SU-DHL-6 (cell line): ENCODE results near the gene SH2D4B.

ENCODE experiments used
- H2AFZ ChIP-seq: fragments of 200-600 bp; sonication (generic); 2 replicates; pipeline ENCODE4 v1.6.1; 2014; ENCODE audit warnings: low read depth, mild to moderate bottlenecking, moderate library complexity, mixed read lengths, antibody characterized with exemption, low read length; ENCODE audit not compliant: severe bottlenecking
- H3F3A ChIP-seq: fragments of 200-600 bp; shearing (Covaris generic); 2 replicates; pipeline ENCODE4 v1.6.0; 2016; ENCODE audit warnings: antibody characterized with exemption, mild to moderate bottlenecking; ENCODE audit not compliant: insufficient read depth
- H3K27ac ChIP-seq: fragments of 200-600 bp; sonication (generic); 2 replicates; pipeline ENCODE4 v1.5.1; 2016; ENCODE audit warnings: low read depth, mild to moderate bottlenecking, low read length, moderate library complexity, mixed read lengths
- H3K27me3 ChIP-seq: fragments of 200-600 bp; sonication (generic), shearing (Covaris generic); 2 replicates; pipeline ENCODE4 v1.6.0; 2014; ENCODE audit warnings: mild to moderate bottlenecking, low read length
- H3K36me3 ChIP-seq: fragments of 200-600 bp; sonication (generic); 2 replicates; pipeline ENCODE4 v1.6.1; 2014; ENCODE audit warnings: mild to moderate bottlenecking, low read length, mixed read lengths
- H3K4me2 ChIP-seq: fragments of 300-600, 200-600 bp; shearing (Covaris generic), sonication (generic); 2 replicates; pipeline ENCODE4 v1.6.0; 2014; ENCODE audit warnings: low read length, low read depth, mild to moderate bottlenecking; ENCODE audit not compliant: poor library complexity, severe bottlenecking
- H3K4me3 ChIP-seq: fragments of 200-600 bp; sonication (generic); 2 replicates; pipeline ENCODE4 v1.5.1; 2014; ENCODE audit warnings: antibody characterized with exemption, low read length, mild to moderate bottlenecking, mixed read lengths; ENCODE audit not compliant: insufficient read depth, poor library complexity, severe bottlenecking
- H3K79me2 ChIP-seq: fragments of 200-600 bp; sonication (generic); 2 replicates; pipeline ENCODE4 v1.6.1; 2014; ENCODE audit warnings: mild to moderate bottlenecking, low read length, moderate library complexity; ENCODE audit not compliant: insufficient read depth
- H3K9ac ChIP-seq: fragments of 200-600 bp; sonication (generic); 2 replicates; pipeline ENCODE4 v1.7.0; 2014; ENCODE audit warnings: mild to moderate bottlenecking, low read length
- H3K9me2 ChIP-seq: fragments of 200-600 bp; sonication (generic); replicated peaks from 2 replicates; pipeline ENCODE4 v1.6.1; 2014; ENCODE audit warnings: low read length; ENCODE audit not compliant: insufficient read depth
- H3K9me3 ChIP-seq: fragments of 200-600 bp; sonication (generic); 2 replicates; pipeline ENCODE4 v1.6.1; 2014; ENCODE audit warnings: low read length, mixed read lengths; ENCODE audit not compliant: insufficient read depth
- H4K20me1 ChIP-seq: fragments of 200-600 bp; sonication (generic); 2 replicates; pipeline ENCODE4 v1.6.1; 2014; ENCODE audit warnings: low read depth, mild to moderate bottlenecking, antibody characterized with exemption, low read length, moderate library complexity, mixed read lengths
- CTCF ChIP-seq: fragments of 200-600 bp; sonication (generic); IDR thresholded peaks from one replicate; pipeline ENCODE4 v1.5.1; 2017; ENCODE audit warnings: antibody characterized with exemption, mild to moderate bottlenecking, low read length, moderate library complexity; ENCODE audit not compliant: insufficient read depth, poor library complexity, severe bottlenecking
- EZH2phosphoT487 ChIP-seq: fragments of 200-600 bp; sonication (generic), shearing (Covaris generic); conservative IDR thresholded peaks from 2 replicates; pipeline ENCODE4 v1.6.1; 2018; ENCODE audit warnings: mild to moderate bottlenecking, antibody characterized with exemption, low read length, moderate library complexity, mixed read lengths

Gene SH2D4B

DNA sequence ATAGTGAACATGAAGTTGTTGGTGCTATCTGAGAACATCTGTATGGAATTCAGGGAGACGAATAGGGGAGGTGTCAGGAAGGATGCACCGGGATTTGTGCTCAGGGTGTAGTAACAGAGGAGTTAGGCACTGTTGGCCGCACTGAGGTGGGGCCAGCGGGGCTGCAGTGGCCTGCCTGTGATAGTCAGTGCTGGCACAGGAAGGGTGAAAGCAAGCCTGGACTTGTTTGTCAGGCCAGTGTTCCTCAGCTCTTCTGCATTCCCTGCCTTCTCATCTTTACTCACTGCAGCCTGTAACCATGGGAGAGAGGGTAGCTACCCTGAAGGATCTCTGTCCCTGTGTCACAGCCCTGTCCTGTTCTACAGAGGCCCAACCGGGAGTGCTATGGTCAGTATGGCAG is 81.3 kb downstream of the SH2D4B start:
- Histone ChIP-seq H3K4me2 (no peak overlapping the region), H3K79me2 (no peaks in the 10 kb centered on the region), H3K36me3 (no peaks in the 10 kb centered on the region), H3F3A (no peaks in the 10 kb centered on the region), H4K20me1 (no peaks in the 10 kb centered on the region), H2AFZ (no peak overlapping the region), H3K27ac (no peak overlapping the region), H3K9ac (no peak overlapping the region), H3K9me3 (no peaks in the 10 kb centered on the region), H3K9me2 (no peaks in the 10 kb centered on the region), H3K27me3 (no peaks in the 10 kb centered on the region), H3K4me3 (no peak overlapping the region)
- TF ChIP-seq CTCF = no peak
- TF ChIP-seq EZH2phosphoT487 = no peak

- no peaks in the 10 kb centered on the region for H3K27me3 ChIP-seq
- TF ChIP-seq CTCF (no peak), EZH2phosphoT487 (no peak)
- no peaks in the 10 kb centered on the region for H3K9me2 ChIP-seq
- H2AFZ ChIP-seq = no peak overlapping the region
- H3K79me2 ChIP-seq = no peaks in the 10 kb centered on the region
- H3K4me3 ChIP-seq = no peak overlapping the region
- H3K9me3 ChIP-seq = no peaks in the 10 kb centered on the region
- H3K27ac ChIP-seq = no peak overlapping the region
- no peak overlapping the region for H3K4me2 ChIP-seq
- no peaks in the 10 kb centered on the region for H3F3A ChIP-seq
- H3K9ac ChIP-seq = no peak overlapping the region
- no peaks in the 10 kb centered on the region for H3K36me3 ChIP-seq
- no peaks in the 10 kb centered on the region for H4K20me1 ChIP-seq
Observed at GRCh38 chr10:80622153-80622552, 84.5 kb downstream of the SH2D4B start.

DNA sequence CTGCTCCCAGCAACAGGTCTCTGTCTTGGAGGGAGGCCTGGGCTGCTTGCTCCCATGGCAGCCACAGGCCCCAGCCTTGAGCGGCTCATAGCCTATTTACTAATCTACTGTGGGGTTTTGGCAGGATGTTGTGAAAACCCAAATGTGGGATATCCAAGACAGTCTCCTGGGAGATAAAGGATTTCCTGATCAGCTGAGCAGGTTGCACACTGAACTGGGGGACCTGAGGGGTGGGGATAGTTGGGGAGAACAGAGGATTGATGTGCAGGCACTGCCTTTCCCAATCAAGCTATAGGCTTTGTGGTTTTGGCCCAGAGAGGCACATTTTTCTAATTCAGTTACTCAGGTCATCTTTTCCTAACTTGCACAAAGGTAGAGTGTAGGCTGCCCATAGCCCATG is 92.6 kb downstream of the SH2D4B start:
- TF ChIP-seq EZH2phosphoT487 = no peak
- TF ChIP-seq CTCF = no peak
- Histone ChIP-seq H4K20me1 (no peaks in the 10 kb centered on the region), H3K36me3 (no peaks in the 10 kb centered on the region), H3K27me3 (no peaks in the 10 kb centered on the region), H3K79me2 (no peaks in the 10 kb centered on the region), H3K4me2 (no peak overlapping the region), H3K9me3 (no peaks in the 10 kb centered on the region), H3K9me2 (no peaks in the 10 kb centered on the region), H3K27ac (no peak overlapping the region), H3K9ac (no peak overlapping the region), H3F3A (no peaks in the 10 kb centered on the region), H3K4me3 (no peak overlapping the region), H2AFZ (no peak overlapping the region)

DNA sequence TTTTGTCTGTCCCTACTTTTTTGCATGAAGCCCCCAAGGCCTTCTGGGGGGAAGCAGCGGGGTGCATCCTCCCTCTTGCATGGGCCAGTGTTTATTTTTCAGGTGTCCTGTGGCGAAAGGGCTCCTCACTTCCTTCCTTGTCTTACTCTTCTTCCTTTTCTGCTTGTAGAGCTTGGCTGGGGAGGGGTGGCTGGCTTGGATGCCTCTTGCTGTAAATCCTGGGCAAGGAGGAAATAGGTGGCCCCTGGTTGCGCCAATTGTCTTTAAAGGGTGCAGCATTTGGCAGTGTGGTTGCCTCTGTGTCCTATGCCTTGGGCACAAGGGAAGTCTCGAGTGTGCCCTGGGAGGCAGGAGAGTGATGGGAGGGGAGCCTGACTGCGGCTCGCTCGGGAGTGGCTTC is 95.0 kb downstream of the SH2D4B start:
- no peak overlapping the region for H3K9ac ChIP-seq
- no peaks in the 10 kb centered on the region for H3K9me3 ChIP-seq
- no peak overlapping the region for H3K27ac ChIP-seq
- no peaks in the 10 kb centered on the region for H3K9me2 ChIP-seq
- no peaks in the 10 kb centered on the region for H3K36me3 ChIP-seq
- no peaks in the 10 kb centered on the region for H4K20me1 ChIP-seq
- H3F3A ChIP-seq = no peaks in the 10 kb centered on the region
- no peak overlapping the region for H2AFZ ChIP-seq
- no peaks in the 10 kb centered on the region for H3K79me2 ChIP-seq
- TF ChIP-seq CTCF = no peak
- no peak for TF ChIP-seq EZH2phosphoT487
- no peak overlapping the region for H3K4me2 ChIP-seq
- no peak overlapping the region for H3K4me3 ChIP-seq
- H3K27me3 ChIP-seq = no peaks in the 10 kb centered on the region
